Gastroesophageal sphincter (tissue), 4 donors: ENCODE measurements around the gene TGFB3. TPM values are rescaled to one million over a fixed set of nuclear protein-coding genes. Genes with fewer than 3 reads are reported as not detected.

Experiments
- ATAC-seq: fragments of 150-250 bp; one replicate; pipeline ENCODE4 v1.9.1; 2016; ENCODE audit warnings: mild to moderate bottlenecking, moderate library complexity
- H3K27ac ChIP-seq, 4 donors: fragments of 200-600 bp; sonication (generic) in 3 of 4; 1 replicate in 3 of 4; 2 replicates in 1 of 4; pipeline ENCODE4 v1.5.1; 2016 to 2019
- H3K27me3 ChIP-seq: fragments of 200-600 bp; sonication (generic); one replicate; pipeline ENCODE4 v1.5.1; 2019
- H3K36me3 ChIP-seq, 2 donors: fragments of 200-600 bp; sonication (generic); one replicate each; pipeline ENCODE4 v1.5.1; 2019; ENCODE audit warnings: control low read depth in 1 of 2
- H3K4me1 ChIP-seq, 3 donors: fragments of 200-600 bp; sonication (generic); 1 replicate in 2 of 3; 2 replicates in 1 of 3; pipeline ENCODE4 v1.5.1; 2016 to 2019; ENCODE audit warnings: control low read depth in 2 of 3
- H3K4me3 ChIP-seq, 2 donors: fragments of 200-600 bp; sonication (generic); one replicate each; pipeline ENCODE4 v1.5.1; 2019; ENCODE audit warnings: mild to moderate bottlenecking in 1 of 2, moderate library complexity in 1 of 2
- H3K9me3 ChIP-seq, 3 donors: fragments of 200-600 bp; sonication (generic); one replicate each; pipeline ENCODE4 v1.5.1; 2017 to 2019; ENCODE audit warnings: control low read depth in 2 of 3
- EP300 ChIP-seq: sonication (generic); formaldehyde crosslinking; IDR thresholded peaks from one replicate; pipeline ENCODE4 v1.6.1; 2017; ENCODE audit warnings: antibody characterized with exemption, mild to moderate bottlenecking
- POLR2A ChIP-seq, 2 donors: fragments of 450-650 bp; IDR thresholded peaks; one replicate each; pipeline ENCODE4 v1.6.1; 2017; ENCODE audit warnings: antibody characterized with exemption in 2 of 2, mild to moderate bottlenecking in 2 of 2, moderate library complexity in 1 of 2
- POLR2AphosphoS5 ChIP-seq: sonication (generic); formaldehyde crosslinking; IDR thresholded peaks from one replicate; pipeline ENCODE4 v1.6.1; 2017; ENCODE audit warnings: antibody characterized with exemption
- WGBS, 2 donors: methylation state at CpG; one replicate each; pipeline ENCODE4 v1.1.5; 2018; ENCODE audit warnings: low coverage in 1 of 2; 5-methylcytosine and 5-hydroxymethylcytosine counted together
- total RNA-seq, 4 donors: library from RNA; depleted of rRNA; stranded (reverse); fragments of >200 nt; gene quantifications; one replicate each; pipeline ENCODE4 v1.1.0, GENCODE V29; 2016
- TF ChIP-seq, protein P1 (sequence below), 4 experiments: fragments of 200-600 bp in 2 of 4; fragments of 450-650 bp in 2 of 4; sonication (generic) in 1 of 4; IDR thresholded peaks; one replicate each; pipeline ENCODE4 v1.5.1; 2017 to 2019; ENCODE audit warnings: antibody characterized with exemption in 4 of 4, mild to moderate bottlenecking in 2 of 4, moderate library complexity in 2 of 4

The TGFB3 gene
- 10 to 100 TPM; 24.1 to 38.3 (median 27.6) TPM for total RNA-seq

DNA sequence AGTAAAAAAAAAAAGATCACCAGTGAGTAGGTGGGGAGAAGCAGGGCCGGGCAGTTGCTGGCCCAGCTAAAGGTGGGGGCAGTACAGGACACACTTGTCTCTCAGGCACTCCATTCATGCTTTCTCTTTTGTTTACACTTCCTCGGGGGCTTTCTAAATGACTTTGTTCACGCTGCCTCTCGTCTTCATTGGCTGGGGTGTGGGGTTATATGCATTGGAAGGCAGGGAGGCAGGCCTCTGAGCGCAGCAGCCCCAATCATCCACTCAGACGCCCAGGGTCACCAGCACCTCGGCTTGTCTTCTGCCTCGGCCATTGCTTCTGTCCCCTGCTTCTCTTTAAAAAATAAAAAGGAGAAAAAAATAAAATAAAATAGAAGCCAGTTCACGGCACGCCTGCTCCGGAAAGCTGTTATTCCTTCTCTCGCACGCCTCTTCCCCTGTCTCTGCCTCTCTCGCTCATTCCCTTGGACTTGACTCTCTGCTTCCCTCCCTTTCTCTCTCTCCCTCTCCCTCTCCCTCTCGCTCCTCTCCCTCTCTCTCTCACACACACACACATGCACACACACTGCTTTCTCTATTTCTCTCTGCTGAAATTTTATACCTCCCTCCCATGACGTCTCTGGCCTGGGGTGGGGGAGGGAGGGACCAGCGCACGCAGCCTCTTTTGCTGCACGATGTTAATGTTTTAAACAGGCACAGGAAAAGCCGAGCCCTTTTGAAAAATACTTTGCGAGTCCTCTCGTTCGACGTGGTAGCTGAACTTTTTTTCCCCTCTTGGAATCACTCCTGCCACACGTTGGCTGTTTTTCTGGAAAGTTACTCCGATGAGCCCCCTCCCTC lies at the start of gene TGFB3:
Gene TGFB3 (minus strand): TSS at position 570 of the 840 bp plus-strand sequence. CDS start 1,102 bp downstream, outside the sequence.
- Histone ChIP-seq H3K36me3 (no peaks in the 10 kb centered on the region), H3K27me3 (no peaks in the 10 kb centered on the region), H3K4me1 (peaks cover 4 to 77% (median 23%) of the 10 kb centered on the region in 3 donors), H3K4me3 (peak within 1 kb of the TSS; percentile 74 to 76), H3K9me3 (no peaks in the 10 kb centered on the region), H3K27ac (peak within 1 kb of the TSS; percentile 93 to 98 (median 96))
- TF ChIP-seq POLR2AphosphoS5: peak; percentile 84
- TF ChIP-seq, protein P1, sequence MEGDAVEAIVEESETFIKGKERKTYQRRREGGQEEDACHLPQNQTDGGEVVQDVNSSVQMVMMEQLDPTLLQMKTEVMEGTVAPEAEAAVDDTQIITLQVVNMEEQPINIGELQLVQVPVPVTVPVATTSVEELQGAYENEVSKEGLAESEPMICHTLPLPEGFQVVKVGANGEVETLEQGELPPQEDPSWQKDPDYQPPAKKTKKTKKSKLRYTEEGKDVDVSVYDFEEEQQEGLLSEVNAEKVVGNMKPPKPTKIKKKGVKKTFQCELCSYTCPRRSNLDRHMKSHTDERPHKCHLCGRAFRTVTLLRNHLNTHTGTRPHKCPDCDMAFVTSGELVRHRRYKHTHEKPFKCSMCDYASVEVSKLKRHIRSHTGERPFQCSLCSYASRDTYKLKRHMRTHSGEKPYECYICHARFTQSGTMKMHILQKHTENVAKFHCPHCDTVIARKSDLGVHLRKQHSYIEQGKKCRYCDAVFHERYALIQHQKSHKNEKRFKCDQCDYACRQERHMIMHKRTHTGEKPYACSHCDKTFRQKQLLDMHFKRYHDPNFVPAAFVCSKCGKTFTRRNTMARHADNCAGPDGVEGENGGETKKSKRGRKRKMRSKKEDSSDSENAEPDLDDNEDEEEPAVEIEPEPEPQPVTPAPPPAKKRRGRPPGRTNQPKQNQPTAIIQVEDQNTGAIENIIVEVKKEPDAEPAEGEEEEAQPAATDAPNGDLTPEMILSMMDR (IDR thresholded peaks at IDR 0.05): no peak
- TF ChIP-seq POLR2A (IDR thresholded peaks at IDR 0.05): peak in 1 of 2 donors; percentile 44
- WGBS, 2 donors: 0% methylated on average over 13 to 22 of the region's 26 CpGs
- peak; percentile 80 for ATAC-seq

GRCh38 chr14:76024211-76024907 lies 42.6 kb upstream of the TGFB3 start:
- TF ChIP-seq EP300 (no peak), POLR2A (IDR thresholded peaks at IDR 0.05) (no peak)
- H3K4me1 ChIP-seq: no peaks in the 10 kb centered on the region
- no peak for ATAC-seq
- H3K4me3 ChIP-seq: no peak overlapping the region
- no peak overlapping the region for H3K27ac ChIP-seq
- peaks cover 0 to 45% of the 10 kb centered on the region in 2 donors for H3K36me3 ChIP-seq
- no peaks in the 10 kb centered on the region for H3K27me3 ChIP-seq
- WGBS, 2 donors: 76 to 77% methylated on average over 3 to 4 of the region's 4 CpGs
- H3K9me3 ChIP-seq: no peaks in the 10 kb centered on the region

DNA sequence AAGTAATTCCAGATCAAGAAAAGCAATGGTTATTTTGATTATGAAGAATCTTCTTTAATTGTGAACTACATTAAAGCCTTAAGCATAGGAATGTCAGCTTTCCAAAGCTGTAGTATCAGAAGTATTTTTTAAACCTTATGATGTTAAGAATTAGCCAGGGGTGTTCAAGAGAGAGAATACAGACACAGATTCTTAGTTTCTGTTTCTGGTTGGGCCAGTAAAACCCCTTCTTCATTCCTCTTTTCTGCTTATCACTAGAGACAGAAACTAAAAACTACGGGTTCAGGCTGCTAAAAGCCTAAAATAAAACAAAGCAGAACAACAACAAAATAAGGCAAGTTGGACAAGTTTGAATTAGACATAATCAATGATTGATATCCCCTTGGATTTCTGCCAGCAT lies 42.0 kb upstream of the TGFB3 start:
- H3K4me1 ChIP-seq: no peaks in the 10 kb centered on the region
- TF ChIP-seq EP300: no peak
- no peak for TF ChIP-seq POLR2AphosphoS5
- no peak for TF ChIP-seq POLR2A (IDR thresholded peaks at IDR 0.05)
- TF ChIP-seq, protein P1 (IDR thresholded peaks at IDR 0.05): no peak
- no peak overlapping the region for H3K27ac ChIP-seq
- 69 to 80% methylated on average over 1 of the region's 1 CpG for WGBS, 2 donors
- H3K27me3 ChIP-seq: no peaks in the 10 kb centered on the region
- H3K4me3 ChIP-seq: no peak overlapping the region
- H3K36me3 ChIP-seq: peaks cover 0 to 45% of the 10 kb centered on the region in 2 donors
- ATAC-seq: no peak
- H3K9me3 ChIP-seq: no peaks in the 10 kb centered on the region

- Histone ChIP-seq H3K4me3 (no peak overlapping the region), H3K4me1 (no peaks in the 10 kb centered on the region), H3K27ac (no peak overlapping the region), H3K27me3 (no peaks in the 10 kb centered on the region), H3K36me3 (peaks cover 0 to 43% of the 10 kb centered on the region in 2 donors), H3K9me3 (no peaks in the 10 kb centered on the region)
- ATAC-seq: no peak
- TF ChIP-seq, protein P1 (IDR thresholded peaks at IDR 0.05): no peak
- TF ChIP-seq POLR2AphosphoS5 (no peak), POLR2A (IDR thresholded peaks at IDR 0.05) (no peak), EP300 (no peak)
- WGBS, 2 donors: 94% methylated on average over 2 of the region's 2 CpGs; no CpG with 5 or more reads in 1 of the 2 donors
Measured at GRCh38 chr14:76022991-76023390, 41.2 kb upstream of the TGFB3 start.

DNA sequence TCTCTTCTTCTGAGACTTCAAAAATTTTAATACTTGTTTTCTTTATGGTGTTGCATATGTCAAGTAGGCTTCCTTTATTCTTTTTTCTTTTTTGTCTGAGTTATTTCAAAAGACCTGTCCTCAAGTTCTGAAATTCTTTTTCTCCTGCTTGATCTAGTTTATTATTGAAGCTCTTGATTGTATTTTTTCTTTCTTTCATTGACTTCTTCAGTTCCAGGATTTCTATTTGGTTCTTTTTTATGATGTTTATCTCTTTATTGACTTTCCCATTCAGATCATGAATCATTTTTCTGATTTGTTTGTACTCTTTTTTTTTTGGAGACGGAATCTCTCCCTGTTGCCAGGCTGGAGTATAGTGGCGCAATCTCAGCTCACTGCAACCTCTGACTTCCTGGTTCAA lies 37.9 kb upstream of the TGFB3 start:
- H3K36me3 ChIP-seq: peaks cover 0 to 45% of the 10 kb centered on the region in 2 donors
- 100% methylated on average over 1 to 2 of the region's 2 CpGs for WGBS, 2 donors
- H3K27me3 ChIP-seq: no peaks in the 10 kb centered on the region
- no peaks in the 10 kb centered on the region for H3K9me3 ChIP-seq
- TF ChIP-seq POLR2A (IDR thresholded peaks at IDR 0.05): no peak
- TF ChIP-seq POLR2AphosphoS5: no peak
- TF ChIP-seq, protein P1 (IDR thresholded peaks at IDR 0.05): no peak
- no peak for TF ChIP-seq EP300
- H3K4me1 ChIP-seq: no peaks in the 10 kb centered on the region
- no peak overlapping the region for H3K4me3 ChIP-seq
- no peak overlapping the region for H3K27ac ChIP-seq
- no peak for ATAC-seq
